ENCODE results near the gene FGD3. TPM values are rescaled to one million over a fixed set of nuclear protein-coding genes. Genes with fewer than 3 reads are reported as not detected.

FGD3 gene
- total RNA-seq, 1 donor, result 59.8 TPM

DNA sequence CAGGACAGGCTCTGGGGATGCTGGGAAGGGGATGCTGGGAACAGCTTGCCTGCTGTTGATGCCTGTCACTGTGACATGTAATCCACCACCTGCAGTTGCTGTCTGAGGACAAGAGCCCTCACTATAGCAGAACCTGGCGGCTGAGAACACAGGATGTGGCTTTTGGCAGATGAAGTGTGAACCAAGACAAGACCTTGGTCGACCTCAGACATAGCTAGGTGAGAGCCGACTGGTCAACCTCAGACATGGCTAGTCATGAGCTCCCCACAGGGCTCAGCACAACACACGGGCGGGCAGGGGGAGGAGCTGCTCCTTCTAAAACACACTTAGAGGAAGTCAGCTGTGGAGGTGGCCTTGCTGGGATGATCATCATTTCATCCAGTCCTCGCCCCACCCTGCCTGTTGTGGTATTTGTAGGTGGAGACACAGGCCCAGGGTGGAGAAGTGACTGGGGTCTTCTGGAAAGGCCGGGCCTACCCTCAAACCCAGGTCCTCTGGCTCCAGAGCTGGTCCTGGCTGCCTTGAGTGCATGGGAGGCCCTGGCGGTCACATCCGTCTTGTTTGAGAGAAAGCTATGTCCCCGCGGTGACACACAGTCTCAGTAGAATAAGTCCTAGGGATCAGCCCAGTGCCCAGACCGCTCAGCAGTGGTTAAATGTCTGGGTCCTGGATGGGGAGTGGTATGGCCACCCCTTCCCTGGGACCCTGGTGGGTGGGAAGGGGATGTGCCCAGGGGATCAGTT lies 117.2 kb downstream of the FGD3 start:
- peak; percentile 71 to 98 (median 93) for DNase-seq (ENCODE audit: low read depth in 2 of 3, low spot score in 2 of 3)

DNA sequence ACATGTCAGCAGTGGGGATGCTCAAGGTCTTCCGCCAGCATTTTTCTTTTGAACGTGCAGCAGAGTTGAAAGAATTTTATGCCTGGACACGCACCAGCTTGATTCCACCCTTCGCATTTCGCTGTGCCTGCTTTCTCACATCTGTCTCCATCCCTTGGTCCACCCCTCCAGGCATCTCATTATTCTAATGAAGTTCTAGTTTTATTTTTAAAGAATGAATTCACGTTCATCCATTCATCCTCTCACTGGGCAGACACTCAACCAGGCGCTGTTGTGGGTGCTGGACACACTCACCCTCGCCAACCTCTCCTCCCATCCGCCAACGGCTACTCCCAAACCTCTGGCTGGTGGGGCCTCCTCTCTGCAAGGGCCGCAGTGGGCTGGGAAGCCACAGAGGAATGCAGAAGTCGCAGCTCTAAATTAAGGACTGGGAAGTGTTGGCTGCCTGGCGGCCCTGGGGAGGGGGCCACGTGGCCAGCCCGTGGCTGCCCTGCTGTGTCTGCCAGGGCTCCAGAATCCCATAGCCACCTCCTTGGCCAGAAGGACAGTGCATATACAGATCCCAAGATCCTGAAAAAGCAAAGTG lies 117.9 kb downstream of the FGD3 start:
- no peak for DNase-seq (ENCODE audit: low read depth in 2 of 3, low spot score in 2 of 3)

DNA sequence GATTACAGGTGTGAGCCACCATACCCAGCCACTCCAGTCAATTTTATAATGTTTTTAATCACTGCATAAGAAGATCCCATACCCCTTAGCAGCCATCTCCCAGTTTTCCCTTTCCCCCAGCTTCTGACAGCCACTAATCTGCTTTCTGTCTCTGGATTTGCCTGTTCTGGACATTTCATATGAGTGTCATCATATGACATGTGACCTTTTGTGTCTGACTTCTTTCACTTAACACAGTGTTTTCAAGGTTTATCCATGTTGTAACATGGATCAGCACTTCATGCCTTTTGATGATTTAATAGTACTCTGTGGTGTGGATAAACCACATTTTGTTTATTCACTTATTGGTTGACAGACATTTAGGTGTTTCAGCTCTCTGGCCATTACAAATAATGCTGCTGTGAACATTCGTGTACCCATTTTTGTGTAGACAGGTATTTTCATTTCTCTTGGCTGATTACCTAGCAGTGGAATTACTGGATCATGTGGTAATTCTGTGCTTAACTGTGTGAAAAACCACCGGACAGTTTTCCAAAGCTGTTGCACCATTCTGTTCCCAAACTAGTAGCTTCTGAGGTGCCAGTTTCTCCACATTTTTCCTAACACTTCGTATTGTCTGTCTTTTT lies 119.8 kb downstream of the FGD3 start:
- no peak for DNase-seq (ENCODE audit: low read depth in 2 of 3, low spot score in 2 of 3)

DNA sequence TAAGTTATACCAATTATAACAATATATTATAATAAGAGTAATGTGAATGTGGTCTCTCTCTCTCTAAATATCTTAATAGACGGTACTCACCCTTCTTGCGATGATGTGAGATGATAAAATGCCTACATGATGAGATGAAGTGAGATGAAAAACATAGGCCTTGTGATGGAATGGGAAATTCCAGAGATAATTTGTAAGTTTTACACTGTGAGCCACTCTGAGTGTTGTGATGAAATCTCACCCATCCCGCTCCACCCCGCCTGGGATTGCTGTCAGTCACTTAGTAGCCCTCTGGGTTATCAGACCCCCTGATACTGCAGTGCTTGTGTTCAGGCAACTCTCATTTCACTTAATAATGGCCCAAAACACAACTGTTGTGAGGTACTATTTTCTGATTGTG lies 121.6 kb downstream of the FGD3 start:
- no peak for DNase-seq (ENCODE audit: low read depth in 2 of 3, low spot score in 2 of 3)

DNA sequence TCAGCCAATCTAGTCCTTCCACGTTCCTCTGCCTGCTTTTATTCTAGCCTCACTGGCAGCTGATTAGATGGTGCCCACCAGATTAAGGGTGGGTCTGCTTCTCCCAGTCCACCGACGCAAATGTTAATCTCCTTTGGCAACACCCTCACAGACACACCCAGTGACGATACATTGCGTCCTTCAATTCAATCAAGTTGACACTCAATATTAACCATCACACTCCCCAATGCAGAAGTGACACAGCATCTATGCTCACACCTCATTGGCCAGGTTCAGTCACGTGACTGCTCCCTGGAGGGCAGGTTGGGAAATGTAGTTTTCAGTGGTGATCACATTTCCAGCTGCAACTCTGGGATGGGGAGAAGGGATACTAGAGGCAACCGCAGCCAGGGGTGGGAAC lies 124.1 kb downstream of the FGD3 start:
- peak in 1 of 3 donors; percentile 46 for DNase-seq (ENCODE audit: low read depth in 2 of 3, low spot score in 2 of 3)

DNA sequence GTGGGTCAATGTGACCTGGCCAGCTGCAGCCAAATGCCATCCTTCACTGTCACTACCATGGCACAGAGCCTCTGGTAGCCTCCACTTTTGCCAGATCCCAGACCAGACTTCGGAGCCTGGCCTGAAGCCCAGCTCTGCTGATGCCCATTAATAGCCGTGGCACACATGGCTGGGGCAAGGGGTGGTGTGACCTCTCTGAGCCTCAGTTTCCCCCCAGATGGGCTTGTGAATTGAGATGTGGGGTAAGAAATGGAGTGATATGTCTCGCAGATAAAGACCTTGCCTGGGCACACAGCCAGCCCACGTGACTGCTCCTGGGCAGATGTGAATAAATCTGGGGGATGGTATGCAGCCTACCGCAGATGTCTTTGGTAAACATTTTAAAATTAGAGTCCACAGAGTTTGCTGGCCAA lies 125.1 kb downstream of the FGD3 start:
- no peak for DNase-seq (ENCODE audit: low read depth in 2 of 3, low spot score in 2 of 3)

DNA sequence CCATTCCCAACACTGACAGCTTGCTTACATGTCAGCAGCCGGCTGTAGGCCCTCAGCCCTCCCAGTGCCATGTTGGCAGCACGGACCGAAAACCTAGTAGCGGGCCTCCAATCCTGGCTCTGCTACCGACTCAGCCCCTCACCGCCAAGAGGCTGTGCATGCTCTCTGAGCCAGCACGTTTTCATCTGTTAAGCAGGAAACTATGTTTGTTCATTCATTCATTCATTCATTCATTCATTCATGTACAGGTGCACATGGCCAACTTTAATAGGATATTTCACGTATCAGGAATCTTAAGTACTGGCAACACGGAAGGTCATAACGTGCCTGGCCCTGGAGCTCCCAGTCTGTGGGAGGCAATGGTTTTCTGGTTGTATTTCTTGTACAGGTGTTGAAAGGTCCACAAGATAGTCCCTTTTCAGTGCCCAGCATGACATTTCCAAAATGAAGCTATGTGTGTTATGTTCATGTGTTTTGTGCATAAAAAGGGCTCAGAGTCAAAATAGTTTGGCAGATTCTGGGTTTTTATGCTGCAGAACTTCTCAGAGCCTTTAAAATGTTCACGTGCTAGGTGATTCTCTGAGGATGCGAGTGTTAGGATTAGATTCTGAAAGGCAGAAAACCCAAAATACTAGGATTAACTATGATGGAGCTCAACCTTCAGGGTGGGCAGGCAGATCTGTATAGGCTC lies 128.9 kb downstream of the FGD3 start:
- no peak for DNase-seq (ENCODE audit: low read depth in 2 of 3, low spot score in 2 of 3)

DNA sequence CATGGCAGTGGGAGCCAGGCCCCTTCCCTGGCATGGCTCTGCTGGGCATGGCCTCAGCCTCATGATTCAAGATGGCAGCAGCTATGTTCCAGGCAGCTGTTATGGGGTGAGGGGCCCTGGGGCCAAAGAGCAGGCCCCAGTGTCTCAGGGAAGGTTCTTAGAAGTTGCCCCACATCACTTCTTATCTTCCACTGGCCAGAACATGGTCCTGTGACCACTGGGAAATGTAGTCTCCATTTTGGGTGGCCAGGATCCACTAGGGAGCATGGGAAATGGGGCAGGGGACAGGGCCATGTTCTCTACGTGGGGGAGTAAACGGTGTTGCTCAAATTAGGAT lies 129.4 kb downstream of the FGD3 start:
- no peak for DNase-seq (ENCODE audit: low read depth in 2 of 3, low spot score in 2 of 3)

DNA sequence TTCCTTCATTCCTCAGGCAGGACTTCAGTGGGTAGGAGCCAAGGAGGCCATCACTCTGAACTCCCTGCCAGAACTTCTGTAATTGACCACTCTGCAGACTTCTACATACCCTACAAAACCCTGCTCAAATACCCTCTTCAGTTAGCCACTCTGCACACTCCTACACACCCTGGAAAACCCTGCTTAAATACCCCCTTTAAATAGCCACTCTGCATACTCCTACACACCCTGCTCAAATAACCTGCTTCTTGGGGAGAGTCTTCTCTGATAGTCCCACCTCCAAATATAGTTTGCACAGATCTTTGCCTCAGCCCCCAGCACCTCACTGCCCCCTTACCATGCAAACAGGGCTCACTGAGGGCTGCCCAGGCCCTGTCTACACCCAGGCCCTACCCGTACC lies 130.0 kb downstream of the FGD3 start:
- no peak for DNase-seq (ENCODE audit: low read depth in 2 of 3, low spot score in 2 of 3)

DNA sequence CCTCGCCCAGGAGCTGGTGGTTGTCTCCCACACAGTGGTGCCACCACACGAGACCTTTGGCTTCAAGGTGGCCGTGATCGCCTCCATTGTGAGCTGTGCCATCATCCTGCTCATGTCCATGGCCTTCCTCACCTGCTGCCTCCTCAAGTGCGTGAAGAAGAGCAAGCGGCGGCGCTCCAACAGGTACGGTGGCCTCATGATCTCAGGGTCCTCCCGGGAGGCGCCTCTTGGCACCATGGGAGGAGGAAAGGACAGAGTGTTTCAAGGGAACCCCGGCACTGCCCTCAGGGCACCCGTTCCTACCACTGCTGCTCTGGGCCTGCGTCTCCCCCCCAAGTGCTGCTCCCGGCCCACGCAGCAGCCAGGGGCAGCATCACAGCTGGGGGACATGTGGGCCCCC lies 130.5 kb downstream of the FGD3 start:
- no peak for DNase-seq (ENCODE audit: low read depth in 2 of 3, low spot score in 2 of 3)

DNA sequence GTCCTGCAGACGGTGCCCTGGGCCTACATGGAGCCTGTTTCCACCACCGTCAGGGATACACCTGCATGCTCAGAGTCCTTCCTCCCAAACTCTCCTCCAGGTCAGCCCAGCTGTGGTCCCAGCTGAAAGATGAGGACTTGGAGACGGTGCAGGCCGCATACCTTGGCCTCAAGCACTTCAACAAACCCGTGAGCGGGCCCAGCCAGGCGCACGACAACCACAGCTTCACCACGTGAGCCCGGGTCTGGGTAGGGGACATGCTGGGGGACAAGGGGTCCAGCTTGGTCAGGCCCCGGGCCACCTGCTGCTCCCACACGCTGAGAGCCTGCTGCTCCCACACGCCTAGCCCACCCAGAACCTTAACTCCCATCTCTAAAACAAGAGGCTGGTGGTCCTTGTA lies 132.0 kb downstream of the FGD3 start:
- DNase-seq (ENCODE audit: low read depth in 2 of 3, low spot score in 2 of 3), result no peak

DNA sequence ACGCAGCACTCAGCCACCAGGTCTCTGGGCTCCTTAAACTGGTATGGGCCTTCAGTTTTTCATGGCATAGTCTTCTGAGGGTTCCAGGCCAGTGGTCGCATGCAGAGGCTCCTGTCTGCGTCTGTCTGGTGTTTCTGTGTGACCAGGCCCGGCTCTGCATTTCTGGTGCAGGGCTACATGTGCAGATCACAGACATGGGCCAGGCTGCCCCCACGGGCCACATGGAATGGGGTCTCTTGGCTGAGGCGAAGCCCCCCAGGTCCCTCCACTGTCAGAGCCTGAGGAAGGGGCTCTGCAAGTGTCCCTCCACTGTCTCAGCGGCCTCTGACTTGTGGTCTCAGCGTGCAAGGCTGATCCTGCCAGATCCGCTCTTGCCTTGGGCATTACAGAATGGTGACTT lies 133.1 kb downstream of the FGD3 start:
- DNase-seq (ENCODE audit: low read depth in 2 of 3, low spot score in 2 of 3), result no peak

DNA sequence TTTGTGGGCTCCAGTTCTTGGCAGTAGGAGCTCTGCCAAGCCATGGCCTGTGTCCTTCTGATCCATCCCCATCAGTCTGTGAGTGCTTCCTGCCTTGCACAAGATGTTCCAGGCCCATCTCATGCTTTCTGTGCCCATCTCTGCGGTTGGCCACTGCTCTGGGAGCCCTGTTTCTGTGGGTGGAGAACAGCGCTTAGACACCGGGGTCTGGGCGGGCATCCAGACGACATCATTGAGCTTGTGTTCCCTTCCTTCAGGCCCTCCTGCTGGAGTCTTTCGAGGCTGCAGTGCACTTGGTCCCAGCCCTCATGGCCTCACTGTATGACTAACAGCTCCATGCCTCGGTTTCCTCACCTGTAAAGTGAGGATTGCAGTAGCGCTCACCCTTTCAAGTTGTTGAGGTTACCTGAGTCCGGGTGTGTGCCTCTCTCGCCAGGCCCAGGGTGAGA lies 133.8 kb downstream of the FGD3 start:
- no peak for DNase-seq (ENCODE audit: low read depth in 2 of 3, low spot score in 2 of 3)

DNA sequence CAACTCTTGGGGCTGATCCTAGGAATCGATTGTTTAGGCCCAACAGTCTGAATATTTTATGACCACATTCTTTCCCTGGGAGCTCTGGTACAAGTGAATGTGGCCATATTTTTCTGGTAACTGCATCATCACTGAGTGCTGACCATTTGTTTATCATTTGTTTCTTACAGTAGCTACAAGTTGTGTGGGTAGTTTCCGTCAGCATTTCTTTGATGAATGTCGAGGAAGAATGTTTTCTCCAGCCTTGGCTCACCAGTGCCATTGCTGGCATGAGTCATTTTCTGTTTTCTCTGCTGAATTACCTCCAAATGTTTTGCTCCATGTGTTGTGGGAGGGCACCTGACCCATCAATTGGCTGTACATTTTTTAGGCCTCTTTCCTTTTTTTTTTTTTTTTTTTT lies 134.6 kb downstream of the FGD3 start:
- no peak for DNase-seq (ENCODE audit: low read depth in 2 of 3, low spot score in 2 of 3)

DNA sequence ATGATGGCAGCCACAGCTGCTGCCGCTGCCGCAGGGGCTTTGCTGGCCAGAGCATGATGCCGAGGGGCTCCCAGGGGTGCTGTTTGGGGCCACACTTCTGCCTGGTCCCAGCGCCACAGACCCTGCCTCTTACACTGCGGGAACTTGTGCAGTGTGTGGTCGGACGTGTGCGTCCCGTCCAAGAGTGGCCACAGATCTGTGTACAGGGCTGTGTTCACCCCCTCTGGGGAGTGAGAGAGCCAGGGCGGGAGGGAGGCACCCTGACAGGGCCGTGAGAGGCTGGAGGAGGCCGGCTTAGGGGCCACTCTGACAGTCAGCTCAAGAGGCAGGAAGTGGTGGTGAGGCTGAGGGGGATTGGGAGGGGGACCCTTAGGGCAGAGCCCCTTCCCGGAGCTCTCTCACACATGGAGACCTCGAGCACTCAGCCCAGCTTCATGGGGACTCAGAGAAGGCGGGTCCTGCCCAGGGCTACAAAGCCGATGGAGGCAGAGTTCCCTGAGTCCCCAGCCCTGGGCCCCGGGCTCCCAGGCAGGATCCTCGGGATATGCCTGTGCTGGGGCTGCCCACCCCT lies 135.6 kb downstream of the FGD3 start:
- peak in 1 of 3 donors; percentile 44 for DNase-seq (ENCODE audit: low read depth in 2 of 3, low spot score in 2 of 3)

DNA sequence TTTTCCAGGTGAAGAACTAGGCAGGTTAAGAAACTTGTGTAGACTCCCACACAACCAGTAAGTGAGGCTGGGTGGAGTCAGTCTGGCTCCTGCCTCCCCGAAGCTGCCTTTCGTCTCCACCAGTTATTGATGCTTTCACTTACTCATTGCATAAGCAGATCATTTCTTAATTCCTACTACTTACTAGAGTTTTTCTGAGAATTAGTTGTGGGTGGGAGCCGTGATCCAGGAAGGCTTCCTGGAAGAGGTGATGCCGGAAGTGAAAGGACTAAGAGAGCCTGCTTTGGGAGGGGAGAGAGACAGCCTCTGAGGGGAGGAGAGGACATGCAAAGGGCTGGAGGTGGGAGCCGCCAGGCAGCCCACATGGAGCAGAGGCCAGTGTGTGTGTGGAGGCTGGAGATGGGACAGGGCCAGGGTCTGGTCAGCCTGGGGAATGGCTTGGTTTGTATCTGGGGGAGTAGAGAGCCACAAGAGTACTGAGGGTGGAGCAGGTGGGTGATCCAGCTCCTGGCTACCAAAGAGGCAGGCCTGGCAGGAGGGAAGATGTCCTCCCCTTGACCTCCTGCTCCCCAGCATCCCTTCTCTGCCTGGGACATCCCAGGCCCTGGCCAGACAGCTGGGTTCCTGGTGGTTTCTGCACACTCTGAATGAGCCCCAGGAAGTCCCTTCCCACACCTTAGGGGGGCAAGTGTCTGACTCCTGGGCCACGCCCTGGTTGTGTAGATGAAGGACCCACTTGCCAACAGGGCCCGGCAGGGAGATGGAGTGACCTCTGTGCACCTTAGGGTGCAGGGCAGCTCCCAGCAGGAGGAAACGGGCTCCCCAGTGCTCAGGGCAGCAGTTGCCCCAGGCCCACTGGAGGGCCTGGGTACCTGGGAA lies 136.5 kb downstream of the FGD3 start:
- DNase-seq (ENCODE audit: low read depth in 2 of 3, low spot score in 2 of 3), result no peak

DNA sequence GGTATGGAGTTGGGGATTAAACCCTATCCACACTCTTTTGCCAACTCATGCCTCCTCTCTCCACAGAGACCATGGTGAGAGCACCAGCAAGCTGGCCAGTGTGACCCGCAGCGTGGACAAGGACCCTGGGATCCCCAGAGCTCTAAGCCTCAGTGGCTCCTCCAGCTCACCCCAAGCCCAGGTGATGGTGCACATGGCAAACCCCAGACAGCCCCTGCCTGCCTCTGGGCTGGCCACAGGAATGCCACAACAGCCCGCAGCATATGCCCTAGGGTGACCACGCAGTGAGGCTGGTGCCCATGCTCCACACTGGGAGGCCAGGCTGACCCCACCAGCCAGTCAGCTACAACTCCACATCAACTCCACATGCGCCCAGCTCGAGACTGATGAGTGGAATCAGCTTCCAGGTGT lies 137.2 kb downstream of the FGD3 start:
- DNase-seq (ENCODE audit: low read depth in 2 of 3, low spot score in 2 of 3), result no peak

DNA sequence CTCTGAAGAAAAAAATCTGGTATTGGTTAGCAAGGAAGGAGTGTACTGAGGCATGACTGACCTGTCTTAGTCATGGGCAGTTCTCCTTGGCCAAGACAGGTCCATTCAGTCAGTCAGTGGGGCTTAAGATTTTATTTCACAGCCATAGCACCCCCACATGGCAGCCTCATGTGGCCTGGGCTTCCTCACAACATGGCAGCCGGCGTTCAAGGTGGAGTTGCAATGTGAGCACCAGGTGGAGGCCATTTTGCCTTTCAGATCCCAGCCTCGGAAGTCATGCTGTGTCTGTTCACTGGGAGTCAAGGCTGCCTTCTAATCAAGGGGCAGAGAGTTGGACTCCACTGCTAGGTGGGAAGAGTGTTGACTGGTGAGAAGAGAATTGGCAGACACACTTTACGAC lies 138.4 kb downstream of the FGD3 start:
- DNase-seq (ENCODE audit: low read depth in 2 of 3, low spot score in 2 of 3), result no peak

Data from hematopoietic multipotent progenitor cell (in vitro differentiated cells).